SJSA1 (cell line): ENCODE results near the gene CDPF1. TPM values are rescaled to one million over a fixed set of nuclear protein-coding genes. Genes with fewer than 3 reads are reported as not detected.
A peak's percentile ranks its signal among the peaks of the same experiment; 100 is the strongest.

Experiments
- DNase-seq, 2 experiments: peaks; one replicate each; pipeline ENCODE4 v3.0.0-alpha.2; 2015 to 2020; ENCODE audit warnings: low spot score in 2 of 2, low read depth in 1 of 2
- H3K27ac ChIP-seq: fragments of 250-450 bp; sonication (Bioruptor Pico); 2 replicates; pipeline ENCODE4 v1.5.1; 2020; ENCODE audit warnings: mild to moderate bottlenecking, moderate library complexity
- H3K27me3 ChIP-seq: fragments of 250-450 bp; sonication (Bioruptor Pico); replicated peaks from 2 replicates; pipeline ENCODE4 v1.5.1; 2020; ENCODE audit warnings: mild to moderate bottlenecking, moderate library complexity
- H3K36me3 ChIP-seq: fragments of 250-450 bp; sonication (Bioruptor Pico); 2 replicates; pipeline ENCODE4 v1.5.1; 2020; ENCODE audit warnings: mild to moderate bottlenecking
- H3K4me1 ChIP-seq: fragments of 250-450 bp; sonication (Bioruptor Pico); replicated peaks from 2 replicates; pipeline ENCODE4 v1.6.1; 2021; ENCODE audit warnings: mild to moderate bottlenecking
- H3K4me3 ChIP-seq: fragments of 250-450 bp; sonication (Bioruptor Pico); 2 replicates; pipeline ENCODE4 v1.5.1; 2020; ENCODE audit warnings: mild to moderate bottlenecking
- H3K9me3 ChIP-seq: fragments of 250-450 bp; sonication (Bioruptor Pico); replicated peaks from 2 replicates; pipeline ENCODE4 v1.5.1; 2020; ENCODE audit warnings: mild to moderate bottlenecking
- total RNA-seq: library from RNA; depleted of rRNA; stranded (reverse); fragments of >200 nt; shearing (Covaris generic); gene quantifications from 2 replicates; pipeline ENCODE4 v1.2.3, GENCODE V29; 2014

The CDPF1 gene
- total RNA-seq, 1 experiment from 2014 or later = 10.9 TPM

DNA sequence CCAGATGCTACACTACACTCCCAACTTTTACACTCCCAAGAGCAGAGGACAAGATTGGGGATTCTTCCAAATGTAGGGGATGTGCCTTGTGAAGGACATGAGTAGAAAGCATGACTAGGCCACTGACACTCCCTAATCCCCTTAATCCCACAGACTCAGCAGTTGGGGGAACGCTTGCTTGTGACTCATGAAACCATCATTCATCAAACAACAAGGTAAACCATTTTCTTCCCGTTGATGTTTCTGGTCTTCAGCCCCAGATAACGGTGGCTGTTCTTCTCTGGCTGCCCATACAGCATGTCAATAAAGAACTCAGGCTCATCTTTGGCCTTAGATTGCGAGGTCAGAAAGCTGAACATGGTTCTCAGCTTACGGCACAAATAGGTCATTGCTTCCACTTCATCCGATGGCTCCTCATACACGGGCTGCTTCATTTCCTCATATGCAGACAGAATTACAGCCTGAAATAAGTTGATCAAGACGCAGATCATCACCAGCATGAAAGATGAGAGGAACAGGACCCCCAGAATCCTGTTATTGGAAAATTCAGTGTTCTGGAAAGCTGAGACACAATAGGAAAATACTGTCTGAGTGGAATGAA lies 6.4 kb upstream of the CDPF1 start:
- H3K4me1 ChIP-seq = peaks cover 1% of the 10 kb centered on the region
- peaks cover 4% of the 10 kb centered on the region for H3K27me3 ChIP-seq
- peaks cover 4% of the 10 kb centered on the region; the same call in 1 of the 2 replicates for H3K9me3 ChIP-seq
- no peaks in the 10 kb centered on the region for H3K36me3 ChIP-seq
- H3K27ac ChIP-seq = no peak overlapping the region
- H3K4me3 ChIP-seq = no peak overlapping the region
- no peak for DNase-seq

DNA sequence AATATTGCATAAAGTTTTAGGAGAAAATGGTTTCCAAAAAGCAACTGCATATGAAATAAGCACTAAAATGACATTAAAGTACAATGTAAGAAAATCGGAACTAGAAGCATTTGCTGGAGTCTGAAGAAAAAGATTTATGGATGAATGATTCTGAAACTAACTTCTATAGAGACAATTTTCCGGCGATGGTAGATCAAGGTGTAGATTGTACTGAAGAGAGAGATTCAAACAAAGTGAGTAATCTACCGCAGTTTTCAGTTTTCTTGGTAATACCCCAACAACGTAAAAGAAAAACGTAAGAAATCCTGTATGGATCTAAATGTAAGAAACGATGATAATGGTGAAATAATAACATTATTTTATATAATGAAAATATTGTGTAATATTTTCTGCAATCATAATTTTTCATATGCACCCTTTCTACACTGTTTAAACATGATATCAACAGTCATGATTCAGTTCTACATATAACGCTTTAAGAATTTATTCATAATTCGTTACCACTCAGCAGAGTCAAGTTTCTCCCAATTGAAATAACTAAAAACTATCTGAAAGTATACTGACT lies 1.8 kb upstream of the CDPF1 start:
- no peak overlapping the region for H3K4me3 ChIP-seq
- no peak overlapping the region for H3K27ac ChIP-seq
- no peak for DNase-seq
- H3K9me3 ChIP-seq = no peaks in the 10 kb centered on the region
- no peaks in the 10 kb centered on the region for H3K27me3 ChIP-seq
- 0 out of 2 replicates have a peak, but pooled peaks cover 7% of the 10 kb centered on the region for H3K36me3 ChIP-seq
- peaks cover 18% of the 10 kb centered on the region for H3K4me1 ChIP-seq

DNA sequence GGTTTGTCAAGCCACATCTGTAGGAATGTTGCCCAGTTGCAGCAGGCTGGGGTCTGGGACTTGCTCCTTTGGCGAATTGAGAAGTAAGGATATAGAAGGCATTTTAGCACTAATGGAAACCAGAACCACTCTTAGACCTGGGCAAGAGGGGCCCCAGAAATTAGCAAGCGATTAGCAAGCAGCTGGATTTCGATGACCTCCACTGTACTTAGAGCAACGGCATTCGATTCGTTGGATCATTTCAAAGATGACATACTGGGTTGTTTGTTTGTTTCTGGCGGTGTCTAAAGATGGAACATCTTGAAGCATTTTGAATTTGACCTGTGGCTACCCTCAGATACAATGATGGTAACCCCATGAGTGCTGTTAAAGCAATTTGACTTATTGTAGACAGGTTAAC lies 1.2 kb upstream of the CDPF1 start:
- H3K27ac ChIP-seq = no peak overlapping the region
- H3K9me3 ChIP-seq = no peaks in the 10 kb centered on the region

DNA sequence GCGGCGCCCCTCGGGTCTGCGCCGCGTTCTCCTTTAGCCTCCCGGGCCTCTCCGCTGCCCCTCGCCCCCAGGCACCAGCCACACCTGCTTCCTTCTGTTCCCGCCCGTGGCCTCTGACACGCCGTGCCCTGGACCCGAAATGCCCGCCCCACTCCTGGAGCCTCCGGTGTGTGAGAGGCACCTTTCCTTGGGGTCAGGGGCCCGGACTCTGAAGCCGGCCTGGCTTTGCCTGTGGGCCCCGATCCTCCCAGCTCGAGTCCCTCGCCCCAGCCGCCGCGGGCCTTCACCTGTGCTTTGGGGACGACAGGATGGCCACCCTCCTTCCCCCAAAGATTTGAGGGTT lies 661 bp upstream of the CDPF1 start:
- Histone ChIP-seq H3K4me3 (peak overlapping the region; percentile 86), H3K27me3 (no peaks in the 10 kb centered on the region), H3K36me3 (0 out of 2 replicates have a peak, but pooled peaks cover 7% of the 10 kb centered on the region), H3K27ac (0 out of 2 replicates have a peak overlapping the region, but pooled peaks have one; percentile 33), H3K4me1 (peaks cover 18% of the 10 kb centered on the region), H3K9me3 (no peaks in the 10 kb centered on the region)
- no peak for DNase-seq

More for the DNA sequence above, 1.2 kb upstream of the CDPF1 start:
- Histone ChIP-seq H3K4me3 (peak overlapping the region; percentile 86; the same call in 1 of the 2 replicates), H3K36me3 (0 out of 2 replicates have a peak, but pooled peaks cover 7% of the 10 kb centered on the region), H3K27me3 (no peaks in the 10 kb centered on the region), H3K4me1 (peaks cover 18% of the 10 kb centered on the region)
- DNase-seq = no peak

DNA sequence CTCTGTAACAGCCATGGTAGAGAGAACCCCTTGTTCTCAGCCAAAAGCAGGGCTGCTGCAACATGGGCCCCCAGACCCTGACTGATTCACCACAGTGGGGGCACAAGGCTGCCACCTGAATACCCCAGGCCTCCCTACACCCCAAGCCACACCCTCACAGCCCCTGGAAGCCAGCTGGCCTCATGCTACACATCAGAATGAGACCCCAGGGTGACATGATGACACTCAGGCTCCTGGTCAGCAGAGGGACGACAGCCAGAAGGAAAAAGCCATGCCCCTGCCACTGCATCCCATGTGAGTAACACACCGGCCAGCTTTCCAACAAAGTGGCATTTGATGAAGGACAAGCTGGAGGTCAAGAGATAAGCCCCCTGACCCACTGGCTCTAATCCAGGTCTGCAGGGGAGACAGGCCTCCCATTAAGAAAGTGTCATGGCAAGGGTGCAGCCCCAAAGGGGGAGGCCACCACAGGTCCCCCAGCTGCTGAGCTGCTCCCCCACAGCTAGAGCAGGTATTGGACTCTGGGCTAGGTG lies 2.6 kb downstream of the CDPF1 start:
- no peaks in the 10 kb centered on the region for H3K9me3 ChIP-seq
- no peak overlapping the region for H3K4me3 ChIP-seq
- no peak overlapping the region for H3K27ac ChIP-seq
- H3K36me3 ChIP-seq = peaks cover 18% of the 10 kb centered on the region; the same call in 1 of the 2 replicates
- no peak for DNase-seq
- no peaks in the 10 kb centered on the region for H3K27me3 ChIP-seq
- peaks cover 18% of the 10 kb centered on the region for H3K4me1 ChIP-seq

DNA sequence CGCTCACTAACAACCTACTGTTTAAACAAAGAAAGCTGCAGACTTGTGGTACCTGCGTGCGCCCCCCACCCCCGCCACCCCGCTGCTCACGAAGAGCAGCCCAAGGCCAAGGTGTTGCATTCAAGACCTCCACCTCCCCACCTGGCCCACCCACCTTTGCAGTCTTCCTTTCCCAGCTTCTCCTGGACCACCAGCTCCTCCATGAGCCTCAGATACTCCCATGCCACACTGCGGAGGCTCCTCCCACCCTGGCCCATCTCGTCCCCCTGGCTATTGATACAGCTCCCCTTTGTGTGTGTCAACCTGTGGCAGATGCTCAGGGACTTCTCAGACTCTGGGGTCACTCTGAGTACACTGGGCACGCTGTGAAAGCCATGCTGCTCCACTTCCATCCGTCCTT lies 3.9 kb downstream of the CDPF1 start:
- DNase-seq = no peak
- H3K9me3 ChIP-seq = no peaks in the 10 kb centered on the region
- H3K27ac ChIP-seq = no peak overlapping the region
- H3K4me3 ChIP-seq = no peak overlapping the region
- no peaks in the 10 kb centered on the region for H3K27me3 ChIP-seq
- H3K4me1 ChIP-seq = peaks cover 14% of the 10 kb centered on the region
- H3K36me3 ChIP-seq = peaks cover 18% of the 10 kb centered on the region; the same call in 1 of the 2 replicates

DNA sequence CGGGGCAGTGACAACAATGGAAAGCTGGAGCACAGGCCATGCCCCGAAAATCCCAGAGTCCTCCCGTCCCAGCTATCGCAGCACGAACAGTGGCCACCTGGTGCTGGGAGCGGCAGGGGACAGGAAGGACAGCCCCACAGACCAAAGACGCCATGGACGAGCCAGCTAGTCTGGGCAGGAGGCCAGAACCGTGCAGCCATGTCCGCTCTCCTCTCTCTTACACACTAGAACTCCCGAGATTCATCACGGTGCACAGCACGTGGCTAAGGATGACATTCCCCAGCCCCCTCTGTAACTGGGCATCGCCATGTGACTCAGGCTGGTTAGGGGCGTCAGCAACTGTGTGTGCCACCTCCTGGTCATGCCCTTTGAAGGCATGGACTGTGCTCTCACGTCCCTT lies 4.6 kb downstream of the CDPF1 start:
- H3K36me3 ChIP-seq = peaks cover 17% of the 10 kb centered on the region; the same call in 1 of the 2 replicates
- H3K27ac ChIP-seq = no peak overlapping the region
- no peak for DNase-seq
- peaks cover 8% of the 10 kb centered on the region for H3K4me1 ChIP-seq
- H3K27me3 ChIP-seq = no peaks in the 10 kb centered on the region
- no peaks in the 10 kb centered on the region for H3K9me3 ChIP-seq
- H3K4me3 ChIP-seq = no peak overlapping the region

DNA sequence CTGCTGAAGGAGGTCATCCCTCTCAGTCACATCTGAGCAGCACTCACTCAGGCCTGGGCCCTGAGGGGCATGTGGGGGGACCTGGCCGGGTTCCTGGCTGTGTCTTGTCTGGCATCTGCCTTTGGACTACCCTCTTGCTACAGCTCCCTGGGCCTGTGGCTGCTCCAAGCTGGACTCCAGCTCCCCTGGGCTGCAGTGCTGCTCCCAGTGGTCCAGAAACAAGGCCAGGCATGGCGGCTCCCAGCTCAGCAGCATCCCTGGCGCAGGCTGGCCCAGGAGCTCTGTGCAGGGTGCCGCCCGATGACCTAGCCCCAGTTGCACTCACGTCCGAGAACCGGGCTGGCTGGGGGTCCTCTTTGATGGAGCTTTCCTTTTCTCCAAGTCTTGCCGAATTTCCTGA lies 5.3 kb downstream of the CDPF1 start:
- no peak overlapping the region for H3K27ac ChIP-seq
- no peak overlapping the region for H3K4me3 ChIP-seq
- H3K36me3 ChIP-seq = peaks cover 11% of the 10 kb centered on the region; the same call in 1 of the 2 replicates
- no peak for DNase-seq
- H3K27me3 ChIP-seq = no peaks in the 10 kb centered on the region
- no peaks in the 10 kb centered on the region for H3K9me3 ChIP-seq
- peaks cover 5% of the 10 kb centered on the region for H3K4me1 ChIP-seq

DNA sequence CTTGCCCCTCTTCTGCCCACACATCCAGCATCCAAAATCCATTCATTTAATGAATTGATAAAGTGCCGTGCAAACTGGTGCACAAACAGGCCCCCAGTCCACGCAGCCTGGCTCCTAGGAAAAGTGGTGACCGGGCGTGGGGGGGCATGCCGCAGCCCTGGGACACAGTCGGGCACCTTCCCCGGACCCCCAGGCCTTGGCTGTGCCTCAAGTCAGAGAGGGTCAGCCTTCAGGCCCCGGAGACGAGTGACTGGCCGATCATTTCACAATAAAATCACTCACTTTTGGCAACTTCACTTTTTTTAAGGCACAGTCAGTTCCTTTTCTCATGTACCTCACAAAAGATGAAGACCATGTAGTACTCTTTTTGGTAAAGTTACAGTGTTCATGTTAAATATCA lies 8.0 kb downstream of the CDPF1 start:
- Histone ChIP-seq H3K4me3 (no peak overlapping the region), H3K27me3 (no peaks in the 10 kb centered on the region), H3K9me3 (no peaks in the 10 kb centered on the region), H3K27ac (no peak overlapping the region), H3K36me3 (peaks cover 11% of the 10 kb centered on the region; the same call in 1 of the 2 replicates), H3K4me1 (no peaks in the 10 kb centered on the region)
- DNase-seq = peak in 1 of 2 experiments; percentile 35

DNA sequence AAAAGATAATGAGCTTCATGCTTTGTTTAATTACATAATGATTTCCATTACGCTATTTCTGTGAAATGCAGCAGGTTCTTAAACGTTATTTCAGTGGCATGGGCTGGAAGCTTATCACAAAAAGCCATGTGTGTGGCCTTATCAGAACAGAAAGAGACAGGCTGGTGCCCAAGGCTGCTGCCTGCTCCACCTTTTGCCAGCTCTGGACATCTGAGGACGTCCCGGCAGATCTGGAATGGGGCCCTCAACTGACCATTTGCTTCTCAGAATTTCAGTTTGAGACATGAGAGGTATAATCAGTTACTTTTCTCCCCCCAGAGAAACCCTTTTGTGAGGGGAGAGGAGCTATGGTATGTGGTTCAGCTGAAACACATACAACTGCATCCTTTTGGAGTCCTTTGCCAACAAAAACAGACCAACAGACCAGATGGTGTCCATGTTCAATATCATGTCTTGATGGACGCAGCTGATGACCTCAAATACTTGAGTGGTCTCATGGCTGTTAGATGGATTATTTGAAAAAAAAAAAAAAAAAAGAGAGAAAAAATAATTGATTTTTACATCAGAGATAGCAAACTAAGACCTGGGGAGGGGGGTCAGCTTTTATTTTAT lies 8.6 kb downstream of the CDPF1 start:
- no peaks in the 10 kb centered on the region for H3K27me3 ChIP-seq
- no peak overlapping the region for H3K27ac ChIP-seq
- H3K4me1 ChIP-seq = no peaks in the 10 kb centered on the region
- H3K36me3 ChIP-seq = peaks cover 11% of the 10 kb centered on the region; the same call in 1 of the 2 replicates
- H3K9me3 ChIP-seq = no peaks in the 10 kb centered on the region
- DNase-seq = no peak
- no peak overlapping the region for H3K4me3 ChIP-seq

DNA sequence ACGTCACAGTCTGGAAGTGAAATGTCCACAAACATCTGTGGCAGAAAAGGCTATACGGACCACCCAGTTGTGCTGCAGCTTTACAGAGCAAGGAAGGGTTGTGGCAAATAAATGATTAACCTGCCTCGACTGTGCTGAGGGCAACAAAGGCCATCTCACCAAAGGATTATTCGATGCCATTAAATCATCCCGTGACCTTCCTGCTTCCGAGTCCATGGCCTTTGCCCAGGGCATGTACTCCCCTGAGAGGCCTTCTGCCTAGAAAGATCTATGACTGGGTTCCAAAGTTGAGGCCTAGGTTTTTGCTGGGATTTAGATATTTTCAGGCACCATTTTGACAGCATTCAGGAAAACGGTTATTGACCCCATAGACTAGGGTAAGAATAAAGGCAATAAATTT lies 9.2 kb downstream of the CDPF1 start:
- Histone ChIP-seq H3K27me3 (no peaks in the 10 kb centered on the region), H3K27ac (no peak overlapping the region), H3K36me3 (peaks cover 11% of the 10 kb centered on the region; the same call in 1 of the 2 replicates), H3K4me1 (no peaks in the 10 kb centered on the region), H3K9me3 (no peaks in the 10 kb centered on the region), H3K4me3 (no peak overlapping the region)
- DNase-seq = no peak

DNA sequence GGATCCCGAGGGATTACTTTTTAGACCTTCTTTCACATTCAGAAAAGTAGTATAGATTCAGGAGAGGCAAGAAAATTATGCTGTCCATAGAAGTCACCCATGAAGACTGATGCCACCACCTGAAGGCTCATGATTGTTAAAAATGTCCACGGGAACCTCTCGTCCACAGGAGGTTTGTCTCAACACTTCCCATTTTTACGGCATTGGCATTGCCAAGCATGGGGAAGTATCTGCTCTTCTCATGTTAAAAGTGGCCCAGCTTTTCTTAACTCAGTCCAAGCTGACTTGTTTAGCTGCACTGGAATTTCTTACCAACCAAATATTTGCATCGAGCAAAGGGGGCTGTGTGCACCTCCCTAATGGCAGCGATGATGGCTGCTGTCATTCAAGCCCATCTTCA lies 9.6 kb downstream of the CDPF1 start:
- Histone ChIP-seq H3K27me3 (no peaks in the 10 kb centered on the region), H3K4me3 (no peak overlapping the region), H3K36me3 (peaks cover 11% of the 10 kb centered on the region; the same call in 1 of the 2 replicates), H3K27ac (no peak overlapping the region), H3K4me1 (no peaks in the 10 kb centered on the region), H3K9me3 (no peaks in the 10 kb centered on the region)
- DNase-seq = no peak

DNA sequence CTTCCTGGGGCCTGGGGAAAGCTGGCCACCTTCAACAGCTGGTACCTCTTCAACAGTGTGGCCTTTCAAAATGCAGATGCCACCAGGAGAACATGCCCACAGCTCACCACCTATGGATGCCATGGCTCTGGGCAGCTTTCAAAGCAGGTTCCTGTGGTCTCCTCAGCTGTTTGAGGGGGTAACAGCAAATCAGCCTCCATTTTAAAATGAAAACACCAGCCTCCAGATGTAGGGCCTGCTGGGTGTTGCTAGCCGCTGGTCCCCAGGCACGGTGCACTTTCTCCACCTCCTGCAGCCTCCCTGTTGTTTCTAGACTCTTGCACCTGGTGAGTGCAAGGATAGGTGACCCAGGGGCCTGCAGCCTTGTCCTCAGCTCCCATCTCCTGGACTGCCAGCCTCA lies 10.0 kb downstream of the CDPF1 start:
- peaks cover 11% of the 10 kb centered on the region; the same call in 1 of the 2 replicates for H3K36me3 ChIP-seq
- no peaks in the 10 kb centered on the region for H3K27me3 ChIP-seq
- H3K27ac ChIP-seq = no peak overlapping the region
- no peaks in the 10 kb centered on the region for H3K4me1 ChIP-seq
- no peak overlapping the region for H3K4me3 ChIP-seq
- no peaks in the 10 kb centered on the region for H3K9me3 ChIP-seq
- no peak for DNase-seq
